ENCODE results near the gene SMOC1.

SMOC1 gene

GRCh38 chr14:69983317-69983716, 104.1 kb downstream of the SMOC1 start:
- DNase-seq = no peak

GRCh38 chr14:69985463-69985862, 106.2 kb downstream of the SMOC1 start:
- no peak for DNase-seq

GRCh38 chr14:69986336-69986735, 107.1 kb downstream of the SMOC1 start:
- DNase-seq = no peak

- DNase-seq = no peak
Measured at GRCh38 chr14:69987406-69988121, 108.3 kb downstream of the SMOC1 start.

GRCh38 chr14:69988979-69989378, 109.8 kb downstream of the SMOC1 start:
- no peak for DNase-seq

GRCh38 chr14:69989622-69990021, 110.4 kb downstream of the SMOC1 start:
- no peak for DNase-seq

- no peak for DNase-seq
Measured at GRCh38 chr14:69990323-69990722, 111.1 kb downstream of the SMOC1 start.

GRCh38 chr14:69991422-69991821, 112.2 kb downstream of the SMOC1 start:
- no peak for DNase-seq

GRCh38 chr14:69992564-69992963, 113.3 kb downstream of the SMOC1 start:
- no peak for DNase-seq

- no peak for DNase-seq
Measured at GRCh38 chr14:69993326-69993725, 114.1 kb downstream of the SMOC1 start.

- no peak for DNase-seq
Measured at GRCh38 chr14:69994002-69994401, 114.8 kb downstream of the SMOC1 start.

GRCh38 chr14:69996216-69996615, 117.0 kb downstream of the SMOC1 start:
- DNase-seq = no peak

GRCh38 chr14:69997849-69998248, 118.6 kb downstream of the SMOC1 start:
- no peak for DNase-seq

- no peak for DNase-seq
Measured at GRCh38 chr14:69999261-69999674, 120.1 kb downstream of the SMOC1 start.

- DNase-seq = no peak
Measured at GRCh38 chr14:70000601-70001000, 121.4 kb downstream of the SMOC1 start.

GRCh38 chr14:70002589-70003346, 123.6 kb downstream of the SMOC1 start:
- no peak for DNase-seq

GRCh38 chr14:70004791-70005190, 125.6 kb downstream of the SMOC1 start:
- no peak for DNase-seq

- no peak for DNase-seq
Measured at GRCh38 chr14:70005281-70005805, 126.1 kb downstream of the SMOC1 start.

GRCh38 chr14:70006699-70007098, 127.5 kb downstream of the SMOC1 start:
- no peak for DNase-seq

GRCh38 chr14:70008284-70009262, 129.4 kb downstream of the SMOC1 start:
- no peak for DNase-seq

GRCh38 chr14:70009961-70010360, 130.7 kb downstream of the SMOC1 start:
- no peak for DNase-seq

GRCh38 chr14:70011098-70011497, 131.9 kb downstream of the SMOC1 start:
- no peak for DNase-seq

- DNase-seq = no peak
Measured at GRCh38 chr14:70011708-70012107, 132.5 kb downstream of the SMOC1 start.
